Activated T-helper 1 cell treated with Interleukin-2 at 50 U/mL for 16 hours (primary cell): ENCODE data around the gene ZNF384.

Experiments
- DNase-seq: peaks from one replicate; pipeline ENCODE4 v3.0.0-alpha.2; 2020; ENCODE audit warnings: low read depth

The ZNF384 gene

GRCh38 chr12:6620885-6621274, 68.3 kb downstream of the ZNF384 start:
- no peak for DNase-seq

GRCh38 chr12:6620137-6620884, 68.9 kb downstream of the ZNF384 start:
- DNase-seq: no peak

GRCh38 chr12:6618483-6619225, 70.5 kb downstream of the ZNF384 start:
- DNase-seq: no peak
